Activated CD8-positive, alpha-beta T cell treated with anti-CD3 and anti-CD28 coated beads, Interleukin-2, amount 10 ng/mL, durations not matched to agents 7 days and 5 days (primary cell): Measurements from ENCODE around the gene KIAA1755. TPM values are rescaled to one million over a fixed set of nuclear protein-coding genes. Genes with fewer than 3 reads are reported as not detected.

Experiments
- ATAC-seq: fragments of 150-1000 bp; cut with Tn5 transposase; one replicate; pipeline ENCODE4 v1.10.0; 2021; ENCODE audit warnings: moderate library complexity
- CTCF ChIA-PET: fragments of 350-600 bp; sonication (Branson Sonifier 250); formaldehyde crosslinking; loops from one replicate; lab custom pipeline; 2021; ENCODE audit warnings: antibody characterized with exemption; lab: Charles Lee
- POLR2A ChIA-PET: fragments of 350-600 bp; sonication (Branson Sonifier 250); formaldehyde crosslinking; loops from one replicate; lab custom pipeline; 2021; ENCODE audit warnings: antibody characterized with exemption; lab: Charles Lee
- DNase-seq: peaks from one replicate; pipeline ENCODE4 v3.0.0-alpha.2; 2020
- H3K27ac Mint-ChIP-seq: one replicate; pipeline ENCODE4 v1.8.0; 2021; ENCODE audit warnings: mild to moderate bottlenecking, mixed read lengths
- H3K27me3 Mint-ChIP-seq: one replicate; pipeline ENCODE4 v1.8.0; 2021; ENCODE audit warnings: low read depth, mixed read lengths
- H3K36me3 Mint-ChIP-seq: one replicate; pipeline ENCODE4 v1.8.0; 2021; ENCODE audit warnings: low read depth, mixed read lengths
- H3K4me1 Mint-ChIP-seq: one replicate; pipeline ENCODE4 v1.8.0; 2021; ENCODE audit warnings: low read depth, mixed read lengths
- H3K4me3 Mint-ChIP-seq: one replicate; pipeline ENCODE4 v1.8.0; 2021; ENCODE audit warnings: mild to moderate bottlenecking, mixed read lengths
- H3K9me3 Mint-ChIP-seq: one replicate; pipeline ENCODE4 v1.8.0; 2022; ENCODE audit warnings: mixed read lengths; ENCODE audit not compliant: insufficient read depth
- total RNA-seq, 2 experiments: library from RNA; stranded (reverse); gene quantifications; one replicate each; pipeline ENCODE4 v1.2.3, GENCODE V29; 2021

The KIAA1755 gene
- total RNA-seq, 2 experiments from 2014 or later, result not detected

- no peak for DNase-seq
- peaks cover 9% of the 10 kb centered on the region for H3K4me1 Mint-ChIP-seq
- no peaks in the 10 kb centered on the region for H3K9me3 Mint-ChIP-seq
- ChIA-PET POLR2A (no interaction called here), CTCF (interaction anchor here (1.3 kb wide), 1 partner anchor 78 kb away, joined by 3 read pairs; no protein-coding TSS in a partner anchor)
- H3K36me3 Mint-ChIP-seq, result no peaks in the 10 kb centered on the region
- H3K4me3 Mint-ChIP-seq, result no peak overlapping the region
- ATAC-seq, result no peak
- H3K27ac Mint-ChIP-seq, result no peak overlapping the region
- H3K27me3 Mint-ChIP-seq, result peaks cover 25% of the 10 kb centered on the region
Measured at GRCh38 chr20:38298768-38299288, 38.3 kb upstream of the KIAA1755 start.

GRCh38 chr20:38297916-38298674 lies 37.6 kb upstream of the KIAA1755 start:
- H3K9me3 Mint-ChIP-seq, result no peaks in the 10 kb centered on the region
- ChIA-PET CTCF (no interaction called here), POLR2A (no interaction called here)
- no peak overlapping the region for H3K27ac Mint-ChIP-seq
- no peak for ATAC-seq
- no peaks in the 10 kb centered on the region for H3K36me3 Mint-ChIP-seq
- peaks cover 2% of the 10 kb centered on the region for H3K4me1 Mint-ChIP-seq
- no peak for DNase-seq
- H3K4me3 Mint-ChIP-seq, result no peak overlapping the region
- peaks cover 18% of the 10 kb centered on the region for H3K27me3 Mint-ChIP-seq

GRCh38 chr20:38296433-38296832 lies 35.9 kb upstream of the KIAA1755 start:
- ATAC-seq, result no peak
- H3K27ac Mint-ChIP-seq, result no peak overlapping the region
- POLR2A ChIA-PET, result no interaction called here

GRCh38 chr20:38295811-38296210 lies 35.3 kb upstream of the KIAA1755 start:
- Mint-ChIP-seq H3K36me3 (no peaks in the 10 kb centered on the region), H3K27me3 (peaks cover 8% of the 10 kb centered on the region), H3K4me3 (no peak overlapping the region), H3K27ac (no peak overlapping the region), H3K4me1 (no peaks in the 10 kb centered on the region), H3K9me3 (no peaks in the 10 kb centered on the region)
- ATAC-seq (no peak), DNase-seq (no peak)
- ChIA-PET POLR2A (no interaction called here), CTCF (no interaction called here)

More at GRCh38 chr20:38296433-38296832, 35.9 kb upstream of the KIAA1755 start:
- Mint-ChIP-seq H3K4me3 (no peak overlapping the region), H3K9me3 (no peaks in the 10 kb centered on the region), H3K4me1 (no peaks in the 10 kb centered on the region), H3K36me3 (no peaks in the 10 kb centered on the region), H3K27me3 (peaks cover 11% of the 10 kb centered on the region)
- CTCF ChIA-PET, result no interaction called here
- no peak for DNase-seq

GRCh38 chr20:38294076-38294591 lies 33.6 kb upstream of the KIAA1755 start:
- DNase-seq (no peak), ATAC-seq (no peak)
- Mint-ChIP-seq H3K4me3 (no peak overlapping the region), H3K4me1 (no peaks in the 10 kb centered on the region), H3K36me3 (no peaks in the 10 kb centered on the region), H3K27ac (no peak overlapping the region), H3K9me3 (no peaks in the 10 kb centered on the region), H3K27me3 (peaks cover 12% of the 10 kb centered on the region)
- POLR2A ChIA-PET, result no interaction called here
- CTCF ChIA-PET, result no interaction called here

- no peaks in the 10 kb centered on the region for H3K4me1 Mint-ChIP-seq
- H3K27me3 Mint-ChIP-seq, result peaks cover 12% of the 10 kb centered on the region
- DNase-seq (no peak), ATAC-seq (no peak)
- POLR2A ChIA-PET, result no interaction called here
- H3K4me3 Mint-ChIP-seq, result no peak overlapping the region
- H3K9me3 Mint-ChIP-seq, result no peaks in the 10 kb centered on the region
- no peak overlapping the region for H3K27ac Mint-ChIP-seq
- H3K36me3 Mint-ChIP-seq, result no peaks in the 10 kb centered on the region
- CTCF ChIA-PET, result no interaction called here
Measured at GRCh38 chr20:38293491-38294065, 33.0 kb upstream of the KIAA1755 start.

GRCh38 chr20:38291966-38292365 lies 31.4 kb upstream of the KIAA1755 start:
- no peaks in the 10 kb centered on the region for H3K36me3 Mint-ChIP-seq
- peaks cover 15% of the 10 kb centered on the region for H3K27me3 Mint-ChIP-seq
- ChIA-PET POLR2A (no interaction called here), CTCF (no interaction called here)
- H3K27ac Mint-ChIP-seq, result no peak overlapping the region
- no peak for ATAC-seq
- no peaks in the 10 kb centered on the region for H3K9me3 Mint-ChIP-seq
- no peak overlapping the region for H3K4me3 Mint-ChIP-seq
- no peak for DNase-seq
- H3K4me1 Mint-ChIP-seq, result no peaks in the 10 kb centered on the region

- ATAC-seq (no peak), DNase-seq (no peak)
- no peaks in the 10 kb centered on the region for H3K9me3 Mint-ChIP-seq
- H3K4me1 Mint-ChIP-seq, result no peaks in the 10 kb centered on the region
- H3K27me3 Mint-ChIP-seq, result peaks cover 21% of the 10 kb centered on the region
- no peak overlapping the region for H3K4me3 Mint-ChIP-seq
- H3K36me3 Mint-ChIP-seq, result no peaks in the 10 kb centered on the region
- CTCF ChIA-PET, result no interaction called here
- H3K27ac Mint-ChIP-seq, result no peak overlapping the region
- POLR2A ChIA-PET, result no interaction called here
Measured at GRCh38 chr20:38290829-38291814, 30.6 kb upstream of the KIAA1755 start.

- Mint-ChIP-seq H3K27me3 (peaks cover 25% of the 10 kb centered on the region), H3K9me3 (no peaks in the 10 kb centered on the region), H3K4me1 (no peaks in the 10 kb centered on the region), H3K4me3 (no peak overlapping the region), H3K36me3 (no peaks in the 10 kb centered on the region), H3K27ac (no peak overlapping the region)
- DNase-seq (no peak), ATAC-seq (no peak)
- CTCF ChIA-PET, result no interaction called here
- POLR2A ChIA-PET, result no interaction called here
Measured at GRCh38 chr20:38286586-38287531, 26.3 kb upstream of the KIAA1755 start.

- H3K9me3 Mint-ChIP-seq, result no peaks in the 10 kb centered on the region
Measured at GRCh38 chr20:38284893-38285444, 24.4 kb upstream of the KIAA1755 start.

More at GRCh38 chr20:38284893-38285444, 24.4 kb upstream of the KIAA1755 start:
- Mint-ChIP-seq H3K27ac (no peak overlapping the region), H3K4me1 (no peaks in the 10 kb centered on the region), H3K27me3 (peaks cover 14% of the 10 kb centered on the region), H3K36me3 (no peaks in the 10 kb centered on the region), H3K4me3 (no peak overlapping the region)
- POLR2A ChIA-PET, result no interaction called here
- CTCF ChIA-PET, result no interaction called here
- DNase-seq (no peak), ATAC-seq (no peak)
